Stimulated activated CD4-positive, alpha-beta T cell treated with anti-CD3 and anti-CD28 coated beads, Interleukin-4, amount 100 ng/mL, for 48 hours (primary cell): ENCODE data around the gene SPDYE2.
"Not testable (repeated sequence)": the region's sequence is repeated elsewhere in the genome, so short reads cannot be mapped to it uniquely, and the experiment has no call there.

Experiments used
- DNase-seq, 2 donors: peaks; one replicate each; pipeline ENCODE4 v3.0.0-alpha.2; 2020; ENCODE audit warnings: low read depth in 2 of 2

Gene SPDYE2

DNA sequence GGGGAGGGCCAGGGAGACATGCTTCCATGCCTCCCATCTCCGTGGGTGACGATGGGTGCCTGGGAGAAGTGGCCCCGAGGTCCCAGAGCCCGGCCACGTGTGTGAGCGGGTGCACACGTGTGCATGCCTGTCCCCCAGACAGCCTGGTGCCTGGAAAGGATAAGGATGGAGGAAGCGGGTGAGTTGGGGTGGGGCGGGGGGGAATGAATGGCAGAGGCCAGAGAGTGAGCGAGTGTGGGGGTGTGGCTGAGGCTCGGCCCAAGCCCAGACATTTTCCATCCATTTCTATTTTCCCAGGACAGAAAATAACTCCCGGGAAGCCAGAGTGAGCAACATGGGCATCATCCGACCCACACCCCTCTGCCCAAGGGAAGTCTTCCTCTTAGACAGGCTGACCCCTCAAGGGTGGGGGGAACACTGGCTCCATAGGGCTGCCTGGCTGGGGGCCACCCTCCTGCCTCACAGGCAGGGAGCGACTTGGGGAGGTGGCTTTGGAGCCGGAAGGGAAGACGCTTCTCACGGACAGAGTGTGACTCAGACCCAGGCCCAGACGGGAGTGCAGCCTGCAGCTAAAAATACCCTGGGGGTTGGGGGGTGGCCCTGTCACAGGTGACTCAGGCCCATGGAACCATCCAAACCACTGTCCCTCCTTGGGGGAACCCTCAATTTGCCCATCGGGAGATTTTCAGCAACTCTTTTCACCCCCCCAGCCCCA, 53.6 kb downstream of the SPDYE2 start:
- DNase-seq = not testable (repeated sequence)

DNA sequence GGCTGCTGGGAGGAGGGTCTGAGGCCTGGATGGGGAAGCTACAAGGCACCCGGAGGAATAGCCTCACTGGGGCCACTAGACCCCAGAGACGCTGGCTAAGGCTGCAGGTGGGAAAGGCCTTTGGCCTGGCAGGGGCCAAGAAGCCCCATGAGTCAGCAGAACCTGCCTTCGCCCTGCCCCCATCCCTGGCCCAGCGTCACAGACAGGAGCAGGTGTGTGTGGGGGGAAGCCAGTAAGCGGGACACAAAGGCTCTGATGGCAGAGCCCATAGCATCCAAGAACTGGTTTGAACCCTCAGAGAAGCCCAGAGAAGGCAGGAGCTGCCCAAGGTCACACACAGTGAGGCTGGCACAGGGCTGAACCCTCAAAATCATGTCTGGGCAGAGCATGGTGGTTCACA, 55.8 kb downstream of the SPDYE2 start:
- DNase-seq = not testable (repeated sequence)

DNA sequence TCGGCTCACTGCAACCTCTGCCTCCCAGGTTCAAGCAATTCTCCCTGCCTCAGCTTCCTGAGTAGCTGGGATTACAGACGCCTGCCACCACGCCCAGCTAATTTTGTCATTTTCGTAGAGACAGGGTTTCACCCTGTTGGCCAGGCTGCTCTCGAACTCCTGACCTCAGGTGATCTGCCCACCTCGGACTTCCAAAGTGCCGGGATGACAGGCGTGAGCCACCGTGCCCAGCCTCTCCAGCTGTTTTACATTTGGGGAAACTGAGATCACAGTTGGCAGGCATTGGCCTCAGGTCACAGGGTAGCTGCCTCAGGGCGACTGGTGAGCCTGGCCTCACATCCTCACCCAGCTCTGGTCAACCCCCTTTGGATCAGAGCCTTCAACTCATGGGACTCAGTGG, 58.7 kb downstream of the SPDYE2 start:
- DNase-seq = not testable (repeated sequence)

DNA sequence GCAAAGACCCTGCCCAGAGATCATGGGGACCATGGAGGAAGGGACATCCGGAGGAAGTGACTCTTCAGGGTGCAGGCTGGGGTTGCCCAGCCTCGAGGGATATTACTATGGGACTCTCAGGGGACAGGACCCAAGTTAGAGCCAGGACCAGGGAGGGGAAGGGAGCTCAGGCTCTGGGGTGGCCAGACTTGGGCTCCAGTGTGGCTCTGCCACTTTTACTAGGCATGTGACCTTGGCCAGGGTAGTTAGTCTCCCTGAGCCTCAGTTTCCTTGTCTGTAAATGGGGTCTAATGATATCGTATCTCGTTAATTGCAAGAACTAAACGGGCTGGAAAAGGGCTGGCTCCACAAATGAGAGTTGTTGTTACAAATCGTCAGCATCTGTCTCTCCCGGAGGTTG, 59.4 kb downstream of the SPDYE2 start:
- not testable (repeated sequence) for DNase-seq

DNA sequence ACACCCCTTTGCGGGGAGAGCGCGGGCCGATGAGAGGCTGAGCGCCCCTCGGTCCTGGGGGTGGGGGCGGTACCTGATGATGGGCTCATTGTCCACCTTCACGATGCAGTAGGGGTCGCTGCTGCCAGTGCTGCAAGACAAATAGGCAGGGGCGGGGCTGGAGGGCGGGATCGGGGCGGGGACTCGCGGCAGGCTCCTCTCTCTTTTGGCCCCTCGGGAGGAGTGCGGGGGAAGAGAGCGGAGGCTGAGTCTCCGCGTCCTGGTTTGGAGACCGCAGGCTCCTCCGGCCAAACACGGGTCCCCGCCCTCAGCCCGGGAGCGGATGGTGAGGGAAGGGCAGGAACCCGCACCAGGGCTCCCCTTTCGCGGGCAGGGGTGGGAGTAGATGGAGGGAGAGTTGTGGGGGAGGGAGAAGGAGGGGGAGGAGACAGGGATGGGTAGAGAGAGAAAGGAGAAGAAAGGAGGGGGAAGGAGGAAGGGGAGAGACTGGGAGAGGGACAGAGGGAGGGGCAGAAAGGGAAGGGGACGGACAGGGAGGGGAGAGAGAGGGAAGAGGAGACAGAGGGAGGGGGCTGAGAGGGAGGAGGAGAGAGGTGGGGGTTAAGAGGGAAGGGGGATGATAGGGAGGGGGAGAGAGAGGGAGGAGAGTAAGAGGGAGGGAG, 60.1 kb downstream of the SPDYE2 start:
- not testable (repeated sequence) for DNase-seq

DNA sequence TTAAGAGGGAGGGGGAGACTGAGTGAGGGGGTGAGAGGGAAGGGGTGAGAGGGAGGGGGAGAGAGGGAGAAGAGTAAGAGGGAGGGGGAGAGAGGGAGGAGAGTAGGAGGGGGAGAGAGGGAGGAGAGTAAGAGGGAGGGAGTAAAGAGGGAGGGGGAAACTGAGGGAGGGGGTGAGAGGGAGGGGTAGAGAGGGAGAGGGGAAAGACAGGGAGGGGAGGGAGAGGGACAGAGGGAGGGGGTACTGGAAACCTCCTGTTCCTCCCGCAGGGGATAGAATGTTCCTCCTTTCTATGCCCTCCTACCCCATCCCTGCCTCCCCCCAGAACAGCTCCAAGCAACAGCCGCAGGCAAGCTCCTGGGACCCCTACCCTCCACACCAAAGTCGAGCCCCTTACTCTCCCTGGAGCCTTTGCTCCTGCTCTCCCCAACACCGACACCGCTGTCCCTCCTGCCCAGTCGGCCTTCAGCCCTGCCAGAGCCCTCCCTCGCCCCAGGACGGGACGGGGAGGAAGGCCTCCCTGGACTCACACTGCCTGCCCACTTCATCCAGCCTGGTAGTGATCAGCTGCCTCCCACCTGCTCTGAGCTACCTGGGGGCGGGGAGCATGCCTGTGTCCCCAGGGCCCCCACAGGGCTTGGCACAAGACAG, 60.8 kb downstream of the SPDYE2 start:
- DNase-seq = not testable (repeated sequence)
